ENCODE results near the gene TENM4.

The TENM4 gene

GRCh38 chr11:79342686-79343085 lies 98.1 kb downstream of the TENM4 start:
- DNase-seq (ENCODE audit: low read depth), result no peak

GRCh38 chr11:79342236-79342635 lies 98.6 kb downstream of the TENM4 start:
- DNase-seq (ENCODE audit: low read depth), result no peak

DNA sequence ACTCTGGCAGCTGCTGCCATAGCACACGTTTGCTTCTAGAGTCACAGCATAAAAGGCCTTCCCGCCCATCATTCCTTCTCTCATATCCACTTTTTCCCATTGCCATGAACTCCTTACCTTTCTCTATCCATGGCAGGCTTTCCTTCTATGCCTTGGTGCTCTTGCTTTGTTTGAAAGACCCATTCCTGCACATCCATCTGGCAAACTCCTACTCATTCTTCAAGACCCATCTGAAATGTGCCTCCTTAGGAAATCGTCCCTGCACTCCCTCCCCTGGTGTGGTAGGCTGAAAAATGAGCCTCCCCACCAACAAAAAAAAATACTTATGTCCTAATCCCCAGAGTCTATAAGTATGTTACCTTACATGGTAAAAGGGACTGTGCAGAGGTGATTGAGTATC lies 100.3 kb downstream of the TENM4 start:
- DNase-seq (ENCODE audit: low read depth), result no peak

GRCh38 chr11:79336797-79337517 lies 103.9 kb downstream of the TENM4 start:
- no peak for DNase-seq (ENCODE audit: low read depth)

GRCh38 chr11:79335681-79336080 lies 105.1 kb downstream of the TENM4 start:
- no peak for DNase-seq (ENCODE audit: low read depth)

- DNase-seq (ENCODE audit: low read depth), result no peak
Measured at GRCh38 chr11:79333355-79333754, 107.5 kb downstream of the TENM4 start.

DNA sequence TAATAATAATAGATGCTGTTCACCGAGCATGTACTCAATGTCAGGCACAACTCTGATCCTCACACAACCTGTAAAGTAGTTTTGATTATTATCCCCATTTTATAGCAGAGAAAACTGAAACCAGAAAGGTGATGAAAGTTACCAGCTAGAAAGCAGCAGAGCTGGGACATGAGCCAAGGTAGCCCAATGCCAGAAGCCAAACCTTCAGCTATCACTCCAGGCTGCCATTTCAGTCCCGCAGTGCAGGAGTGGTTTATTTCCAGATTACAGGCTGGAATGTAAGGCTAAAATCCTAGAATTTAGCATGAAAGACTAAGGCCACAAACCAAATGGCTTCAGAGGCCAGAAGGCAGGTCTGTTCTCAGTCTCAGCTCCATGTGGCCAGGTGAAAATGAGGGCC lies 108.8 kb downstream of the TENM4 start:
- no peak for DNase-seq (ENCODE audit: low read depth)

GRCh38 chr11:79331203-79331901 lies 109.5 kb downstream of the TENM4 start:
- no peak for DNase-seq (ENCODE audit: low read depth)

GRCh38 chr11:79330651-79331050 lies 110.2 kb downstream of the TENM4 start:
- no peak for DNase-seq (ENCODE audit: low read depth)

DNA sequence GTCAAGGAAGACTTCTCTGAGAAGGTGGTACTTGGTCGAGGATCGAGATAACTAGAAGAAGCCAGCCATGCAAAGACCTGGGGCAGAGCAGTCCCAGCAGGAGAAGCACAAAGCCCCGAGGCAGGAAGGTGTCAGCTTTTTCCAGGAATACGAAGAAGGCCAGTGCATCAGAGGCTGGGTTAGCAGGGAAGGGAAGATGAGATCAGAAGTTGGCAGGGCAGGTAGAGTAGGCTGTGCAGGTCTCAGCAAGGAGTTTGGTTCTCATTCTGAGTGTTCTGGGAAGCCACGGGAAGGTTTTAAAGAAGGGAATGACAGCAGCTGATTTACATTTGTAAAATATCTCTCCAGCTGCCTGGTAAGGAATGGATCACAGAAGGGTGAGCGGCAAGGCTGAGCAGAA lies 111.3 kb downstream of the TENM4 start:
- no peak for DNase-seq (ENCODE audit: low read depth)

- no peak for DNase-seq (ENCODE audit: low read depth)
Measured at GRCh38 chr11:79328402-79328801, 112.4 kb downstream of the TENM4 start.

DNA sequence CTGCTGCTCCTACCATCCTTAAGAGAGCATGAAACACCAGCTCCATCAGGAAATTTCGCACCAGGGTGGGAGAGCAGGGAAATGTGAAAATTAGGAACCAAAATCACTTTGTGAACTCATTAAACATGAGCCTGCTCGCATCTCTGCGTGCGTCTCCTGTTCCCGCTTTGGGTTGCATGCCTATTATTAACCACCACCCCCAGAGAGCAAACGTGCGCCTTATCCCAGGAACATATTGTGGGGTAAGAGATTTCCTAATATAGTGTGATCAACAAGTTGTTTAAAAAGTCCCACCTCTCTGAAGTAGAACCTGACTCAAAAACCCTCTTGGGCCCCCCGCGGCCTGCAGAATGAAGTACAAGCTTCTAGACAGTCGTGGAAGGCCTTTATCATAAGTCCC lies 115.0 kb downstream of the TENM4 start:
- DNase-seq (ENCODE audit: low read depth), result no peak

DNA sequence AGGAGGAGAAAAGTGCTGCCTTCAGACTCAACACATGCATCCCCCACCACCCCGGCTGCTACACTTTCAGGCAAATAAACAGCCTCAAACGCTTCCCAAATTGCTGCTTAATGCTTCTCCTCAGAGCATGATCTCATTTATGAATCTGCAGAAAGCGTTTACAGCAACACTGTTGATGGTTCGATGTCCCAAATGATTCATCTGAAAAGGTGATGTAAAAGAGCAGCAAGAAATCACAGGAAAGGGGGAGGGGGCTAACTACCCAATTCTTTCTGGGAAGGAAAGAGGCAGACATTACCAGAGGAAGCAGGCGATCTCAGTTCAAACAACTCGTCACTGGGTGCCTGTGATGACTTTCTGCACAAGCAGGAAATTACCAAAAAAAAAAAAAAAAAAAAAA lies 119.6 kb downstream of the TENM4 start:
- no peak for DNase-seq (ENCODE audit: low read depth)

- DNase-seq (ENCODE audit: low read depth), result no peak
Measured at GRCh38 chr11:79314906-79315689, 125.7 kb downstream of the TENM4 start.

DNA sequence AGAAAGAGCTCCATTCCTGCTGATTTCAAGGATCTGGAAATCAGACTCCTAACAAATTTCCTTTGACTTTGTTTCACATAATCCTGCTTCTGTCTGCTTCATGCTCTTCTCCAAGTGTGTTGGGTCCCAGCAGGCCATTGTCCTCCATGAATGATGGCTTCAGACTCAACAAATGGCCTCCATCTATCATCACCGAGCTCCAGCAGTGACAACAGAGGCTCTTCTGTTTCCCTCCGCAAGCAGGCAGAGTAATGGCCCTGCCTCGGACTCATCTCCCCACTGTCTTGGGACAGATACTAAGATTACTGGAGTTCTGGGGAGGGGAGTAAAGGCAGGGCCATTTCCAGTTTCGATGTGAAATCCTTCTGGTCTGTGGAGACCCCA lies 127.3 kb downstream of the TENM4 start:
- no peak for DNase-seq (ENCODE audit: low read depth)

DNA sequence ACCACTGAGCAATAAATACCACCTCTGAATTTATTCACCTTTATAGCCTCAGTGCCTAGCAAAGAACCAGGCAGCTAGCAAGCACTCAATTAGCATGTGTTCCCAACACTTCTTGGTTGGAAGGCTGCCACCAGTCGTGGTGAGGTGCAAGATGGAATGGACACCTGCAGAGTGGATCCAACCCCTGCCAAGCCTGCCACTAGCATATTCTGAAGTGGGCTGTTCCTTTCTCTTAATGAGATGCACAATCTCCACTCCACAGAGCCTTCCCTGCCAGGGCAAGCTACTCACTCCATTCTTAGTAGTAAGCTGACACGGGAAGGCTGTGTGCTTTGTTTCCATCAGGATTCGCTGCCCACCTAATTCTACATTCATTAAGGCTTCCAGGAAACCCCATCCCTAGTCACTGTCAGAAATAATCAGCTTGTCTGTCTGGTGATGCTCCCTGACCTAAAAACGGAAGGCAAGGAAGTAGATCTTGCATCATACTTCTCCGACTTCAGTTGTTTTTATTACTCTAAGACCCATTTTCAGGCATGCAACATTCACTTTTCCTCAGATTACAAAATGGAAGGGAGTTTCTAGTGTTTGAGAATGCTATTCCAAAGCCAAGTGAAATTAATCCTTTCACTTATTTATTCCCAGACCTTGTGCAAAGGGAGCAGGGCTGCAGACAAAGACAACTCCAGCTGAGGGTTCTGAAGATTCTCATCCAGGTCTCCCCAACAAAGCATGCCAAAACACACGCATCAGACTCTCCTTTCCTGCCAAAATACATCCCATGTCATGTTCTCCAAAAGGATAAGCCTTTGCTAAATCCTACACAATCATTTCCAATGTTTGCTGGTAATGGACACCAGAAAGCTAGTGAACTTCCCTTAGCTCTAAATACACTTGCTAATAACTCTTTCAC lies 128.0 kb downstream of the TENM4 start:
- DNase-seq (ENCODE audit: low read depth), result no peak

GRCh38 chr11:79311461-79311860 lies 129.4 kb downstream of the TENM4 start:
- no peak for DNase-seq (ENCODE audit: low read depth)

- no peak for DNase-seq (ENCODE audit: low read depth)
Measured at GRCh38 chr11:79309407-79309806, 131.4 kb downstream of the TENM4 start.

- no peak for DNase-seq (ENCODE audit: low read depth)
Measured at GRCh38 chr11:79308429-79308828, 132.4 kb downstream of the TENM4 start.

DNA sequence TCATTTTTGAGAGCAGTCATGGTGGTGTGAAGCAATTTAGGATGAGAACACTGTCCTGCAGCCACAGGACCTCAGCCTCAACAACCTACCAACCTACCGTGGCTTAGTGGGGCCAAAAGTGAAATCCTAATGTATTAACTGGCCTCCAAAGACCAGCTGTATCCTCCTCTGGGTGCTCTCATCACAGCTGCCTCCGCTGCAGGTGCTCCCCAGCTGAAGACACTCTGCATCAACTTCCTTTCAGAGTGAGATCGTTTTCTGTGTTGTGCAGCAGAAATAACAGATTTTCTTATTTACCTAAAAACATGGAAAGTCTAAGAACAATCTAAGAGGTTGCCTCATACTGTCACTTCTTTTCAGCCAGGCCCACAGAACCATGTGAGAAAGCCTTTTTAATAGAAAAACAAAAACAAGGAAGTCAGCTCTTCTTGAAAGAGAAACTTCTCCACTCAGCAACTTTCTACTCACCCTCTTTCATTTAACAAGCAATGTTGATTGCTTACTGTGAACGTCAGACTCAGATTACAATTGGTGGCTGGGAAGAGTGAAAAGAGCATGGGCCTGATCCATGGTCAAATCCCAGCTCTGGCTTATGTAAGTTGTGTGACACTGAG lies 136.1 kb downstream of the TENM4 start:
- DNase-seq (ENCODE audit: low read depth), result no peak

DNA sequence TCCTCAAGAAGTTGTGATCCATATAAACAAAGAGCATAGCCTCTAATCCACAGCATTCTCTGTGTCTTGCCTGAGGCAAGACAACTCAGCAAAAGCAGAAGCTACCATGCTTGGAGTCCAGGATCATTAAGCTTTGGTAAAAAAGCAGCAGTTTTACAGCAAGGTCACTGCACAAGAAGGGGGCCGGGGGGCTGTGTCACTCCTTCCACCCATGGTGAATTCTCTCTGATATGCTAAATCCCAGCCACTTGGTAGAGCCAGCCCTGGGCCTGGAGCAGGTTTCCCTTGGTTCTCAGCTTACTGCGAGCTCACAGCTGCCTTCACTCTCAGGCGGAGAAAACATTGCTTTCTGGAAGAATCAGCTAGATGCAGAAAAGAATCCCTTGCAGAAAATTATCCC lies 144.7 kb downstream of the TENM4 start:
- no peak for DNase-seq (ENCODE audit: low read depth)
